ENCODE measurements around the gene KAT6B.

DNA sequence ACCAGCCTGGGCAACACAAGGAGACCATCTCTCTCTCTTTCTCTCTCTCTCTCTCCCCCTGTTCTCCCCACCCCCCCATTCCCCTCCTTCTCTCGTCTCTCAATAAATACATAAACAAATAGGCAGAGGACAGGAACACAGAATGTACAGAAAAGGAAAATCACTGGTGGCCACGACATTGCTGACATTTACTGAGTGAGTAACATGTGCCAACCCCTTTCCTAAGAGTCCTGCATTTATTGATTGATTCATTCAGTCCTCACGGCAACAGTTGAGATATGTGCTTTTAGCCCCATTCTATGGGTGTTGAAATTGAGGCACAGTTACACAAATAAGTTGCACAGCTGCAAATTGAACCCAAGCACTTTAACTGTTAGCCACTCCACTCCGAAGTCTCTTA is 170.8 kb downstream of the KAT6B start:
- no peak for TF ChIP-seq RAD21 (IDR thresholded peaks at IDR 0.05; ENCODE audit: insufficient read depth, low read depth, low read length)
- no peak for TF ChIP-seq BHLHE40 (IDR thresholded peaks at IDR 0.05; ENCODE audit: borderline replicate concordance in 1 of 2, low read depth in 2 of 2, low read length in 1 of 2)
- TF ChIP-seq CBX3 (IDR thresholded peaks at IDR 0.05; ENCODE audit: borderline replicate concordance, low read depth), result no peak
- no peak for TF ChIP-seq YY1 (IDR thresholded peaks at IDR 0.05; ENCODE audit: low read depth, low read length)
- TF ChIP-seq HDGF (IDR thresholded peaks at IDR 0.05), result no peak
- TF ChIP-seq POLR2AphosphoS5 (IDR thresholded peaks at IDR 0.05; ENCODE audit: low read length), result no peak
- TF ChIP-seq, protein P1, sequence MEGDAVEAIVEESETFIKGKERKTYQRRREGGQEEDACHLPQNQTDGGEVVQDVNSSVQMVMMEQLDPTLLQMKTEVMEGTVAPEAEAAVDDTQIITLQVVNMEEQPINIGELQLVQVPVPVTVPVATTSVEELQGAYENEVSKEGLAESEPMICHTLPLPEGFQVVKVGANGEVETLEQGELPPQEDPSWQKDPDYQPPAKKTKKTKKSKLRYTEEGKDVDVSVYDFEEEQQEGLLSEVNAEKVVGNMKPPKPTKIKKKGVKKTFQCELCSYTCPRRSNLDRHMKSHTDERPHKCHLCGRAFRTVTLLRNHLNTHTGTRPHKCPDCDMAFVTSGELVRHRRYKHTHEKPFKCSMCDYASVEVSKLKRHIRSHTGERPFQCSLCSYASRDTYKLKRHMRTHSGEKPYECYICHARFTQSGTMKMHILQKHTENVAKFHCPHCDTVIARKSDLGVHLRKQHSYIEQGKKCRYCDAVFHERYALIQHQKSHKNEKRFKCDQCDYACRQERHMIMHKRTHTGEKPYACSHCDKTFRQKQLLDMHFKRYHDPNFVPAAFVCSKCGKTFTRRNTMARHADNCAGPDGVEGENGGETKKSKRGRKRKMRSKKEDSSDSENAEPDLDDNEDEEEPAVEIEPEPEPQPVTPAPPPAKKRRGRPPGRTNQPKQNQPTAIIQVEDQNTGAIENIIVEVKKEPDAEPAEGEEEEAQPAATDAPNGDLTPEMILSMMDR (IDR thresholded peaks at IDR 0.05 in 2 of 3, conservative IDR thresholded peaks at IDR 0.05 in 1 of 3; ENCODE audit: control insufficient read depth in 2 of 3, extremely low read depth in 1 of 3, insufficient read depth in 1 of 3, low read depth in 3 of 3, low read length in 3 of 3), result no peak
